Lung (tissue), 12 donors: ENCODE data around the gene RPS14. TPM values are rescaled to one million over a fixed set of nuclear protein-coding genes. Genes with fewer than 3 reads are reported as not detected.

Experiments used
- ATAC-seq: fragments of 200-7000 bp; cut with Tn5 transposase; one replicate; pipeline ENCODE4 v1.9.1; 2020; ENCODE audit warnings: moderate number of reproducible peaks; ENCODE audit not compliant: insufficient read depth, low FRiP score
- DNase-seq, 3 donors: peaks; one replicate each; pipeline ENCODE4 v3.0.0-alpha.2; 2013 to 2017
- H3K27ac ChIP-seq, 2 donors: one replicate each; pipeline ENCODE4 v1.5.1; 2013; ENCODE audit warnings: mild to moderate bottlenecking in 2 of 2, moderate library complexity in 2 of 2, control low read depth in 1 of 2, inconsistent platforms in 1 of 2, low read depth in 1 of 2, low read length in 1 of 2
- H3K27me3 ChIP-seq, 3 donors: one replicate each; pipeline ENCODE4 v1.5.1; 2013; ENCODE audit warnings: low read length in 2 of 3; ENCODE audit not compliant: control insufficient read depth in 3 of 3, insufficient read depth in 3 of 3
- H3K36me3 ChIP-seq, 4 donors: one replicate each; pipeline ENCODE4 v1.5.1; 2013; ENCODE audit warnings: low read length in 4 of 4, mild to moderate bottlenecking in 1 of 4, moderate library complexity in 1 of 4; ENCODE audit not compliant: control insufficient read depth in 4 of 4, insufficient read depth in 4 of 4
- H3K4me1 ChIP-seq, 5 donors: one replicate each; pipeline ENCODE4 v1.5.1; 2013; ENCODE audit warnings: low read length in 5 of 5, mild to moderate bottlenecking in 2 of 5, moderate library complexity in 1 of 5; ENCODE audit not compliant: control insufficient read depth in 5 of 5, insufficient read depth in 5 of 5
- H3K4me3 ChIP-seq: one replicate; pipeline ENCODE4 v1.5.1; 2013; ENCODE audit warnings: mild to moderate bottlenecking, control low read depth, moderate library complexity
- H3K9ac ChIP-seq, 2 donors: one replicate each; pipeline ENCODE4 v1.5.1; 2013; ENCODE audit warnings: low read length in 2 of 2, control low read depth in 1 of 2; ENCODE audit not compliant: insufficient read depth in 1 of 2
- H3K9me3 ChIP-seq, 4 donors: one replicate each; pipeline ENCODE4 v1.5.1; 2013; ENCODE audit warnings: low read length in 3 of 4, mild to moderate bottlenecking in 1 of 4, moderate library complexity in 1 of 4; ENCODE audit not compliant: control insufficient read depth in 4 of 4, insufficient read depth in 3 of 4
- WGBS, 2 donors: extraction: QIAGEN DNeasy Blood & Tissue Kit; methylation state at CpG; one replicate each; pipeline ENCODE4 v1.1.7; 2013; 5-methylcytosine and 5-hydroxymethylcytosine counted together
- polyA plus RNA-seq, 2 donors: library from polyadenylated mRNA; stranded (reverse); fragments of 200-250 nt; gene quantifications; one replicate each; pipeline ENCODE4 v1.2.1, GENCODE V29; 2013
- total RNA-seq, 2 donors: library from RNA; depleted of rRNA in 1 of 2; stranded (reverse); fragments of >200 nt in 1 of 2; gene quantifications; one replicate each; pipeline ENCODE4 v1.2.1, GENCODE V29; 2014 to 2021
- TF ChIP-seq, protein P1 (sequence below): IDR thresholded peaks from 2 replicates; pipeline ENCODE4 v1.5.1; 2012; ENCODE audit warnings: mild to moderate bottlenecking; ENCODE audit errors: control extremely low read depth, extremely low read depth
- donor health status: control.
- donor health status: control.
- donor health status: Bipolar disorder and iron deficiency.
- donor health status: healthy.
- donor health status: DM: yes; HTN: yes; CAD: no.

The RPS14 gene
- total and polyA plus RNA-seq, 4 donors: 1,065 to 4,623 (median 2,452) TPM

DNA sequence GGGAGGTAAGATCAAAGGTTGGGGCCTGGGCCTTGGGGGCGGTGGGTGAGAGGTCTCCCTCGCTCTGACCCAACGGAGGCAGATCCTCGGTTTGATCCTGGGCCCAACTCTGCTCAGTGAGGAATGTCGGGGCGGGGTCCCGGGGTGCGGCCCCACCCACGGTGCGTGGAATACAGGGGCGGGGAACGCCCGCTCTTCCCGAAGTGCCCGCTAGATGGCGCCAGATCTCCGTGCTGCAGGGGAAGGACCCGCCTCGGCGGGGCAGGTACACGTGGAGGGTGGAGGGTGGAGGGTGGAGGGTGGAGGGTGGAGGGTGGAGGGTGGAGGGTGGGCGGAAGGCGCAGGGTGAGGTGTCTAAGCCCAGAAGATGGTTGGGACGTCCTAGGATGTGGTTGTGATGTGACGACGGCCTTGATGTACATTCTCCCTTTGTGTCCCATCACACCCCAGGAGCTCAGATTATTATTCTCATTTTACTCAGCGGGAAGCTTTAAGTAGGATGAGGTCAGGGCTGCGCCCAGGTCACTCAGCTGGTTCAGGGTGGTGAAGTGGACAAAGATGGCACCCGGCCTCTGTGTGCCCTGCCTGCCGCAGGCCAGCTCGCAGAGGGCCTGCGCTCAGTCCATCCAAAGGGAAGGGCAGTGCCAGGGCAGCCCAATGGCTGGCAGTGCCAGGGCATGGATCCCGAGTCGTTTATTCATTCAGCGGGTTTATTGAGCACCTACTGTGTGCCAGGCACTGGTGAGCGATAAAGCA lies 9.4 kb upstream of the RPS14 start:
- ATAC-seq: peak; percentile 96
- TF ChIP-seq, protein P1, sequence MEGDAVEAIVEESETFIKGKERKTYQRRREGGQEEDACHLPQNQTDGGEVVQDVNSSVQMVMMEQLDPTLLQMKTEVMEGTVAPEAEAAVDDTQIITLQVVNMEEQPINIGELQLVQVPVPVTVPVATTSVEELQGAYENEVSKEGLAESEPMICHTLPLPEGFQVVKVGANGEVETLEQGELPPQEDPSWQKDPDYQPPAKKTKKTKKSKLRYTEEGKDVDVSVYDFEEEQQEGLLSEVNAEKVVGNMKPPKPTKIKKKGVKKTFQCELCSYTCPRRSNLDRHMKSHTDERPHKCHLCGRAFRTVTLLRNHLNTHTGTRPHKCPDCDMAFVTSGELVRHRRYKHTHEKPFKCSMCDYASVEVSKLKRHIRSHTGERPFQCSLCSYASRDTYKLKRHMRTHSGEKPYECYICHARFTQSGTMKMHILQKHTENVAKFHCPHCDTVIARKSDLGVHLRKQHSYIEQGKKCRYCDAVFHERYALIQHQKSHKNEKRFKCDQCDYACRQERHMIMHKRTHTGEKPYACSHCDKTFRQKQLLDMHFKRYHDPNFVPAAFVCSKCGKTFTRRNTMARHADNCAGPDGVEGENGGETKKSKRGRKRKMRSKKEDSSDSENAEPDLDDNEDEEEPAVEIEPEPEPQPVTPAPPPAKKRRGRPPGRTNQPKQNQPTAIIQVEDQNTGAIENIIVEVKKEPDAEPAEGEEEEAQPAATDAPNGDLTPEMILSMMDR: peak; percentile 84
- Histone ChIP-seq H3K36me3 (no peaks in the 10 kb centered on the region), H3K9ac (no peak overlapping the region), H3K4me3 (no peak overlapping the region), H3K27ac (peak overlapping the region in 1 of 2 donors; percentile 68), H3K9me3 (no peaks in the 10 kb centered on the region), H3K27me3 (no peaks in the 10 kb centered on the region), H3K4me1 (peaks cover 0 to 6% (median 0%) of the 10 kb centered on the region in 5 donors)
- 19 to 21% methylated on average over 34 to 36 of the region's 36 CpGs for WGBS, 2 donors
- DNase-seq: peak; percentile 64 to 82 (median 67)

GRCh38 chr5:150457562-150458240 lies 8.2 kb upstream of the RPS14 start:
- Histone ChIP-seq H3K27me3 (no peaks in the 10 kb centered on the region), H3K9ac (no peak overlapping the region), H3K4me1 (peaks cover 0 to 6% (median 0%) of the 10 kb centered on the region in 5 donors), H3K27ac (no peak overlapping the region), H3K36me3 (no peaks in the 10 kb centered on the region), H3K9me3 (no peaks in the 10 kb centered on the region), H3K4me3 (no peak overlapping the region)
- 74 to 89% methylated on average over 16 of the region's 16 CpGs for WGBS, 2 donors
- TF ChIP-seq, protein P1: no peak
- DNase-seq: no peak
- ATAC-seq: no peak

GRCh38 chr5:150457121-150457520 lies 7.6 kb upstream of the RPS14 start:
- Histone ChIP-seq H3K9me3 (no peaks in the 10 kb centered on the region), H3K27ac (no peak overlapping the region), H3K4me1 (peaks cover 0 to 6% (median 0%) of the 10 kb centered on the region in 5 donors), H3K4me3 (no peak overlapping the region), H3K9ac (no peak overlapping the region), H3K36me3 (no peaks in the 10 kb centered on the region), H3K27me3 (no peaks in the 10 kb centered on the region)
- no peak for DNase-seq
- ATAC-seq: no peak
- TF ChIP-seq, protein P1: no peak
- WGBS, 2 donors: 30 to 42% methylated on average over 6 of the region's 6 CpGs
